Ovary (tissue), 9 donors: ENCODE results near the gene FCAR. TPM values are rescaled to one million over a fixed set of nuclear protein-coding genes. Genes with fewer than 3 reads are reported as not detected.
"Not testable (repeated sequence)": the region's sequence is repeated elsewhere in the genome, so short reads cannot be mapped to it uniquely, and the experiment has no call there.

Experiments used
- DNase-seq, 5 donors: peaks; one replicate each; pipeline ENCODE4 v3.0.0-alpha.2; 2019 to 2020
- H3K27ac ChIP-seq, 2 donors: fragments of 200-600 bp; one replicate each; pipeline versions ENCODE4 v1.5.1 to v1.8.0; 2019 to 2022
- H3K27me3 ChIP-seq: fragments of 200-600 bp; one replicate; pipeline ENCODE4 v1.8.0; 2022
- H3K36me3 ChIP-seq: fragments of 200-600 bp; sonication (generic); one replicate; pipeline ENCODE4 v1.5.1; 2019
- H3K4me1 ChIP-seq: one replicate; pipeline ENCODE4 v1.8.1; 2013; ENCODE audit warnings: mild to moderate bottlenecking, moderate library complexity; ENCODE audit not compliant: insufficient read depth
- H3K4me3 ChIP-seq: fragments of 200-600 bp; sonication (generic); one replicate; pipeline ENCODE4 v1.5.1; 2017
- H3K9me3 ChIP-seq, 2 donors: fragments of 200-600 bp in 1 of 2; sonication (generic) in 1 of 2; one replicate each; pipeline versions ENCODE4 v1.5.1 to v1.8.1; 2013 to 2019; ENCODE audit warnings: mild to moderate bottlenecking in 1 of 2, moderate library complexity in 1 of 2
- CTCF ChIP-seq, 3 donors: fragments of 450-650 bp in 2 of 3; fragments of 200-600 bp in 1 of 3; IDR thresholded peaks; one replicate each; pipeline versions ENCODE4 v1.5.1 to v1.8.0; 2016 to 2022; ENCODE audit warnings: antibody characterized with exemption in 3 of 3, mild to moderate bottlenecking in 1 of 3
- EP300 ChIP-seq: sonication (generic); formaldehyde crosslinking; IDR thresholded peaks from one replicate; pipeline ENCODE4 v1.6.1; 2017; ENCODE audit warnings: antibody characterized with exemption
- POLR2A ChIP-seq: fragments of 450-650 bp; IDR thresholded peaks from one replicate; pipeline ENCODE4 v1.6.1; 2017; ENCODE audit warnings: antibody characterized with exemption, mild to moderate bottlenecking, moderate library complexity
- WGBS, 3 donors: extraction: QIAGEN DNeasy Blood & Tissue Kit in 1 of 3; methylation state at CpG; one replicate each; pipeline versions ENCODE4 v1.1.5 to v1.1.7; 2013 to 2017; 5-methylcytosine and 5-hydroxymethylcytosine counted together
- intact Hi-C, 4 donors: fragments of 100-400 bp; cut with DNase I; formaldehyde crosslinking; loops; one replicate each; pipeline versions ENCODE4 v1.11.0 to v1.15.1; 2022 to 2023
- polyA plus RNA-seq, 2 donors: library from polyadenylated mRNA; stranded (reverse); fragments of 200-250 nt in 1 of 2; fragments of 350-450 nt in 1 of 2; fragmentation: Illumina TruSeq in 1 of 2; extraction: RNeasy Lipid Tissue Mini Kit (QIAGEN cat#74804) in 1 of 2; gene quantifications; one replicate each; pipeline ENCODE4 v1.2.3, GENCODE V29; 2013 to 2014
- total RNA-seq, 7 donors: library from RNA; depleted of rRNA in 2 of 7; stranded (reverse); fragments of >200 nt in 2 of 7; fragmentation: NEBNext Ultra II Directional in 3 of 7; extraction: Animal tissue kit (Norgen Biotek cat#: 25700) in 3 of 7; gene quantifications; one replicate each; pipeline versions ENCODE4 v1.1.0 to v1.2.4, GENCODE V29; 2016 to 2023
- donor health status: DM: no; HTN: no; CAD: no; lungs with moderate emphysema.
- donor health status: DM: no; HTN: no; CAD: no.
- donor health status: Bipolar disorder and iron deficiency.
- donor health status: DM: yes; HTN: yes; CAD: no.
- donor health status: DM: no; HTN: no; CAD: no.
- donor health status: DM: yes; HTN: yes; CAD: no.

The FCAR gene
- total and polyA plus RNA-seq, 9 donors, result 0.13 to 2.8 (median 1.3) TPM; not detected in 4

GRCh38 chr19:54850930-54851329, 23.1 kb upstream of the FCAR start:
- no peak overlapping the region for H3K27ac ChIP-seq
- 39 to 69% (median 50%) methylated on average over 2 of the region's 2 CpGs for WGBS, 3 donors
- no peaks in the 10 kb centered on the region for H3K9me3 ChIP-seq
- no peaks in the 10 kb centered on the region for H3K4me1 ChIP-seq
- no peaks in the 10 kb centered on the region for H3K27me3 ChIP-seq
- no peak overlapping the region for H3K4me3 ChIP-seq
- no peak for TF ChIP-seq EP300
- TF ChIP-seq POLR2A, result no peak
- no peak for TF ChIP-seq CTCF (IDR thresholded peaks at IDR 0.05)
- intact Hi-C loops, result no loop called here
- no peaks in the 10 kb centered on the region for H3K36me3 ChIP-seq
- no peak for DNase-seq

GRCh38 chr19:54851353-54851752, 22.7 kb upstream of the FCAR start:
- Histone ChIP-seq H3K36me3 (no peaks in the 10 kb centered on the region), H3K9me3 (no peaks in the 10 kb centered on the region), H3K27ac (no peak overlapping the region), H3K4me3 (no peak overlapping the region), H3K4me1 (no peaks in the 10 kb centered on the region), H3K27me3 (no peaks in the 10 kb centered on the region)
- 75 to 89% (median 79%) methylated on average over 7 of the region's 7 CpGs for WGBS, 3 donors
- intact Hi-C loops, result no loop called here
- no peak for DNase-seq
- TF ChIP-seq POLR2A (no peak), CTCF (IDR thresholded peaks at IDR 0.05) (no peak), EP300 (no peak)

- H3K4me3 ChIP-seq, H3K9me3 ChIP-seq, DNase-seq, H3K27me3 ChIP-seq, H3K27ac ChIP-seq, H3K4me1 ChIP-seq, H3K36me3 ChIP-seq, intact Hi-C loops: not testable (repeated sequence)
- 43 to 53% (median 43%) methylated on average over 1 of the region's 1 CpG for WGBS, 3 donors
These were observed 18.8 kb upstream of the FCAR start for GRCh38 chr19:54855241-54855640.

GRCh38 chr19:54858476-54858875, 15.6 kb upstream of the FCAR start:
- H3K4me1 ChIP-seq, DNase-seq, H3K36me3 ChIP-seq, H3K27ac ChIP-seq, H3K9me3 ChIP-seq, H3K4me3 ChIP-seq, intact Hi-C loops, H3K27me3 ChIP-seq: not testable (repeated sequence)
- WGBS, 3 donors, result 55 to 78% (median 70%) methylated on average over 3 of the region's 3 CpGs

GRCh38 chr19:54859421-54859820, 14.6 kb upstream of the FCAR start:
- DNase-seq, H3K27me3 ChIP-seq, H3K36me3 ChIP-seq, H3K4me1 ChIP-seq, H3K4me3 ChIP-seq, H3K9me3 ChIP-seq, H3K27ac ChIP-seq, intact Hi-C loops: not testable (repeated sequence)
- 67 to 73% (median 68%) methylated on average over 7 of the region's 7 CpGs for WGBS, 3 donors

- H3K27me3 ChIP-seq, intact Hi-C loops, H3K9me3 ChIP-seq, H3K36me3 ChIP-seq, H3K4me1 ChIP-seq, H3K4me3 ChIP-seq, DNase-seq, H3K27ac ChIP-seq: not testable (repeated sequence)
- 100% methylated on average over 2 of the region's 3 CpGs; no CpG with 5 or more reads in 1 of the 3 donors for WGBS, 3 donors
These were observed 10.6 kb upstream of the FCAR start for GRCh38 chr19:54863459-54863858.

- intact Hi-C loops, result no loop called here
- Histone ChIP-seq H3K4me3 (no peak overlapping the region), H3K36me3 (no peaks in the 10 kb centered on the region), H3K4me1 (no peaks in the 10 kb centered on the region), H3K27me3 (no peaks in the 10 kb centered on the region), H3K9me3 (no peaks in the 10 kb centered on the region), H3K27ac (no peak overlapping the region)
- DNase-seq, result no peak
- TF ChIP-seq CTCF (IDR thresholded peaks at IDR 0.05) (no peak), POLR2A (no peak), EP300 (no peak)
- WGBS, 3 donors, result 64 to 75% (median 71%) methylated on average over 3 of the region's 3 CpGs
These were observed 2.3 kb upstream of the FCAR start for GRCh38 chr19:54871696-54872095.
